GM18907 (cell line): ENCODE data around the gene PLCXD1.
A peak's percentile ranks its signal among the peaks of the same experiment; 100 is the strongest.
"Not testable (repeated sequence)": the region's sequence is repeated elsewhere in the genome, so short reads cannot be mapped to it uniquely, and the experiment has no call there.

Experiments used
- ATAC-seq: cut with Tn5 transposase; IDR thresholded peaks from one replicate; pipeline ENCODE4 v1.9.1; 2021; ENCODE audit warnings: mild to moderate bottlenecking, moderate library complexity; ENCODE audit not compliant: unreplicated experiment

The PLCXD1 gene

DNA sequence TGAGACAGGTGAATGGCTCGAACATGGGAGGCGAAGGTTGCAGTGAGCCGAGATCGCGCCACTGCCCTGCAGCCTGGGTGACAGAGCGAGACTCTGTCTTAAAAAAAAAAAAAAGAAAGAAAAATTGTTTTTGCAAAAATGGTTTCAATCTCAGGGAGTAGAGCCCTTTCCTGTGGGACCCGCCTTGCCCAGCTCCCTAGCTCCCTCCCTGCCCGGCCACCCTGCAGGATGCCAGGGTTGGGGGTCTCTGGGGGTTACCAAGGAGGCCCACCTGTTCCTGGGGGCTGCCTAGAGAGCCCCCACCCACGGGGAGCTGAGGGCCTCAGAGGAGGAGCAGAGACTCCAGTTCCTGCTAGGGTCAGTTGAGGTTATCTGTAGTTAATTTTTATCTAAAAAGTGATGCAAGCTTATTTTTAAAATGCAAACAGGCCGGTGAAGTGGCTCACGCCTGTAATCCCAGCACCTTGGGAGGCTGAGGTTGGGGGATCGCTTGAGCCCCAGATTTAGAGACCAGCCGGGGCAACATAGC lies 18.7 kb upstream of the PLCXD1 start:
- peak; percentile 90 for ATAC-seq

DNA sequence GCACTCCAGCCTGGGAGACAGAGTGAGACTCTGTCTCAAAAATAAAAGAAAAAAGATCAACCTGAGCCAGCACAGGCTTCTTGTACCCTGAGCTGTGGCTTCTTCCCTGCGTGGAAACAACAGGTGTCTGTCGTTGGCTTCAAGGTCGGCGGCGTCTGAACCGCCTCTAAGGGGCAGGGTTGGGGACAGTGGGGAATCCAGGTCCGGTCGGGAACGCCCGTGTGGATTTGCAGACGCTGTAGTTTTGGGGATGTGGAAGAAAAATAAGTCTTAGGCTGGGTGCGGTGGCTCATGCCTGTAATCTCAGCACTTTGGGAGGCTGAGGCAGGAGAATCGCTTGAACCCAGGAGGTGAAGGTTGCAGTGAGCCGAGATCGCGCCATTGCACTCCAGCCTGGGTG lies 17.2 kb upstream of the PLCXD1 start:
- not testable (repeated sequence) for ATAC-seq

DNA sequence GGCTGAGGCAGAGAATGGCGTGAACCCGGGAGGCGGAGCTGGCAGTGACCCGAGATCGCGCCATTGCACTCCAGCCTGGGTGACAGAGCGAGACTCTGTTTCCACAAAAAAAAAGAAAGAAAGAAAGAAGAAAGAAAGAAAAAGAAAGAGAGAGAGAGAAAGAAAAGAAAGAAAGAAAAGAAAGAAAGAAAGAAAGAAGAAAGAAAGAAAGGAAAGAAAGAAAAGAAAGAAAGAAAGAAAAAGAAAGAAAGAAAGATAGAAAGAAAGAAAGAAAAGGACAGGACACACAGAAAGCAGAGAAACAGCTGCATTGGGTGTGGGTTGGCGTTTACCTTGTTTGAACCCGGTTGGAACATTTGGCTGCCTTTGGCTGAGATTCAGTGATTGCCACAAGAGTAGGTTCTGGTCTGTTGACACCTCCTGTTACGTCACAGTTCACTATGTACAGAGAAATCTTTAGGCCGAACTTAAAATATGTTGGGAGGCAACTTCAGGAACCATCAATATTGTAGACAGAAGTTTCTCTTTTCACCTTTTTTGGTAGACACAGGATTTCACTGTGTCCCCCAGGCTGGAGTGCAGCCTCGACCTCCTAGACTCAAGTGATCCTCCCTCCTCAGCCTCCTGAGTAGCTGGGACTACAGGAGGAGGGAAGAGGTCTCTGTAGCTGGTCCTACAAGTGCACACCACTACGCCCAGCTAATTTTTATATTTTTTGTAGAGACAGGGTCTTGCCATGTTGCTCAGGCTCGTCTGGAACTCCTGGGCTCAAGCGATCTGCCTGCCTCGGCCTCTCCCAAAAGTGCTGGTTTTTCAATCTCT lies 16.3 kb upstream of the PLCXD1 start:
- no peak for ATAC-seq

DNA sequence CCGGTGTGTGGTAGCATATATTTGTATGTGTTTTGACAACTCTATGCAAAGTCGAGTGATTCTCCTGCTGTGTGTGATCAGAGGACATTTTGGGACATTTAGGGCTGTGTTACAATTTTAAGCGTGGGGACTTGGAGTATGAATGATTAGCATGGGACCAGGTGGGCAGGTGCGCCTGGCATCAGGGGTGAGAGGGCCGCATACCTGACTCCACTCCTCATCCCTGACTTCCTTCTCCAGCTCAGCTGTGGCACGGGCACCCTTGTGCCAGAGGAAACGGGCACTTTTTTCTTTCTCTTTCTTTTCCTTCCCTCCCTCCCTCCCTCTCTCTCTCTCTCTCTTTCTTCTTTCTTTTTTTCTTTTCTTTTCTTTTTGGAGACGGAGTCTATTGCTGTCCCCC lies 15.7 kb upstream of the PLCXD1 start:
- ATAC-seq, result no peak

DNA sequence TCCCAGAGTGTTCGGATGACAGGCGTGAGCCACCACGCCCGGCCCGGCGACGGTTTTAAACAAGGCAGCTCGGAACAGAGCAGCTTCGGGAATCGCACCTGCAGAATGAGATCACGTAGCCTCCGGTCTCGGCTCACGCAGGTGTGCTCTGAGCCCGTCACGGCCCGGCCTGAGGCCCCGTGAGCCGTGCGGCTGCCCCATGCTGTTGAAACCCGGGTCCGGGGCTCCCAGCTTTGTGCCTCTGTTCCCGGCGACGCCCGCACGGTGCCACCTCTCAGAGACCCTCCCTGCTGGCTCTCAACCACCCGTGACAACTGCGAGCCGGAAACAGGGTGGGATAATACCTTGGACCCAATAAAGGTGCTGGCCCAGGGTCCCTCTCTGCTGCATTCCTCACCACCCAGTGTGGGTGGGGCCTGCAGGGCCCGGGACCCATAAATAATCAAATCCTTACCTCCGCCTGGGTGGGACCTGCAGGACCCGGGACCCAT lies 13.4 kb upstream of the PLCXD1 start:
- no peak for ATAC-seq

DNA sequence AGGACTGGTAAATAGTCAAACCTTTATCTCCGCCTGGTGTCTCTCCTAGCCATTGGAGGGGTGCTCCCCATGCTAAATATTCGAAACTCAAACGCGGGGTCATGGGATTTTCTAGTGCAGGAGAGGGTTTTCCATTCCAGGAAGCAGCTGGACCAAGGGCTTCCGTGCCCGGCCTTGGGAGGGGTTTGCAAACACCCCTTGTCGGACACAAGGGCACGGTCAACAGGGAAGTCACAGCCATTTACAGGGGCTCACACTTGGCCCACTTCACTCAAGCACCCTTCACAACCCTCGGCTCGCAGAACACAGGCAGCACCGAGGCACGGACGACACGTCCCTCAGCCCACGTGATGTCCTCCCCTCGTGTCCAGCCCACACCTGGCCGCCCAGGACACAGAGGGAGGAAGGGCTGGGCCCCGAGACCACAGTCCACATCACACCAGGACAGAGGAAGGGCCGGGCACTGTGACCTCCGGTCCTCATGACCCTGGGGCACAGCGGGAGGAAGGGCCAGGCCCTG lies 10.3 kb upstream of the PLCXD1 start:
- ATAC-seq, result no peak

DNA sequence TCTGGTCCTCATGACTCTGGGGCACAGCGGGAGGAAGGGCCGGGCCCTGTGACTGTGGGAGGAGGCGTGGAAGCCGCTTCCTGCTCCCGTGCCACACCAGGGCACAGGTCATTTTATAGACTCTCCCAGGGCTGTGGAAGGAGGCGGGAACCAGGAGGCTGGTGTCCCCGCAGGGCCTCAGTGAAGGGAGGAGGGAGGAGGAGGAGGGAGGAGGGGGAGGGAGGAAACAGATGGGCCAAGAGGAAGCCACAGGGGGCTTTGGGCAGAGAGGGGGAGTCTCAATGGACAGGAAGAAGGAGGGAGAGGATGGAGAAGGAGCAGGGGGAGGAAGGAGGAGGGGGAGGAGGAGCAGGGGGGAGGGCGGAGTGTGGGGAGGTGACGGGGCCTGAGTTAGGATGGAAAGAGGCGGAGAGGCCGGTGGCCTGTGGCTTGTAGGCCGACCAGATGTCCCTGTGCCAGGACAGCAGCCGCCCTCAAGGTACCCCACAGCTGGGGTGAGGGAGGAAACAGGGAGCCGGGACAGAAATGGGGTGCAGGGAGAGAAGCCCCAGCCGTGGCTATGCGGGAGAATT lies 6.2 kb upstream of the PLCXD1 start:
- no peak for ATAC-seq

DNA sequence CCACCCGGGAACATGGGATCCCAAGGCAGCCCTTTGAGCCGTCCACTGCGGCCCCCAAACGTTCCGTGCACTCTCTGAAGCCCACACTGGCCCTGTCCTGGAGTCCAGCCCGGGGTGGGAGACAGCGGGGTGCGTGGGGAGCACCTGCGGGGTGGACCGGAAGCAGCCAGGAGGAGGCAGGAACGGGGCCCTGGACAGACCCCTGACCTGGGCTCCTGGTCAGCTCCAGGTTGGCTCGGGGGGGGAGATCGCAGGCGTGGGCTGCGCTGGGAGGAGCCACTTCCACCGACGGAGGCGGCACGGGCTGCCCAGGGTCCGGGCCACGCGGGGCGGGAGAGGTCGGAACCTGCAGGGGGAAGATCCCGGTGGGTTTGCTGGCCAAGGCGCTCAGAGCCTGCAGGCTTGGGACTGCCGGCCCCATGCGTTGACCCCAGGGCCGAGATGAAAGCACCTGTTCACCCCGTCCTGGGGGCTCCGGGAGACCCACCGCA lies 5.7 kb upstream of the PLCXD1 start:
- peak; percentile 36 for ATAC-seq

DNA sequence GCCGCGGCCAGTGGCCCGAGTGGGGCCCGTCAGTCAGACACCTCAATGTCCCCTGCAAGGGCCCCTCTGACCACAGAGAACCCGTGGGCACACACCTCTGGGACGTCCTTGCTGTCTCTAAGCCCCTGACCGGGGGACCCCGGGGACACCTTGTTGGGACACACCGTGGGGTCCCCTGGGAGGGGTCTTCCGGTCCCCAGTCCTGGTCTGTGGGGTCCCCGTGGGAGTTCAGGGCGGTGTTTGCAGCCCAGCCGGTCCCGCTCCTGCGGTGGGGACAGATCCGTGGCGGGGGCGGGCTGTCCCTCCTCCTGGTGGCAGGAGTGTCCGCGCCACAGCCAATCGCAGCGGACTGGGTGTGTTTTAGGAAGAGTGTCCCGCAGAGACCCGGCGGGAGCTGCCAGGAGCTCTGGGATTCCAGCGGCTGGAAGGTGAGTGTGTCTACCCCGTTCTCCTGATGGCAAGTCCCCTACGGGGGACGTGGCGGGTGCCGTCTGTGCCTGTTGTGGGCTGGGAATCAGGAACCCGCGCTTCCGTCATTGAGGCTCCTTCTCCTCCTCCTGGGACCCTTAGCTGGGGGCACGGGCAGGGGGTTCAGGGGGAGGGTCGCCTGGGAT lies 5.1 kb upstream of the PLCXD1 start:
- peak; percentile 84 for ATAC-seq

DNA sequence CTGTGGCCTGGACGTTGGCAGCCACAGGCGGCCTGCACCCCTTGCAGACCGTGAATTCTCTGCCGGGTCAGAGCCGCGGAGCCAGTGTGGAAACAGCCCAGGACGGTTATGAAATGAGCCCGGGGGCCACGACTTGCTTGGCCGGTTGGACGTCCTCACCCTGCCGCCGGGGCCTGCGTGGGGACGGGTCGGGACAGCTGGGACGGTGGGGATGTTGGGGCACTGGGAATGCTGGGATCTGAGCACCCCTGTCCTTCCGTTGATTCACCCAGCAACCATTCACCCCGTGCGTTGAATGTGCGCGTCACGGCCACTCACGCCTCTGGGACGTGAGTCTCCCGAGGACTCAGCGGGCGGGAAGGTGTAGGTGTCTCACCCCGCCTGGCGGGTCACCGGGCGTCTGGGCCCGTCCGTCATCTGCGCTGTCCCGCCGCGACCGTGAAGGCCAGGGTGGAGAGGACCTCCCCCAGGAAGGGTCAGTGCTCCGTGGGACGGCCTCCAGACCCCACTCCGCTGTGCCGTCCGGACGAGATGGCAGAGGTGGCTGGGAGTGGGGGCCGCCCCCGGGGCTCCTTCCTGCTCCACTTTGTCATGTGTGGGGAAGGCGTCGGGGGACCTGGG lies 4.5 kb upstream of the PLCXD1 start:
- peak; percentile 37 for ATAC-seq

DNA sequence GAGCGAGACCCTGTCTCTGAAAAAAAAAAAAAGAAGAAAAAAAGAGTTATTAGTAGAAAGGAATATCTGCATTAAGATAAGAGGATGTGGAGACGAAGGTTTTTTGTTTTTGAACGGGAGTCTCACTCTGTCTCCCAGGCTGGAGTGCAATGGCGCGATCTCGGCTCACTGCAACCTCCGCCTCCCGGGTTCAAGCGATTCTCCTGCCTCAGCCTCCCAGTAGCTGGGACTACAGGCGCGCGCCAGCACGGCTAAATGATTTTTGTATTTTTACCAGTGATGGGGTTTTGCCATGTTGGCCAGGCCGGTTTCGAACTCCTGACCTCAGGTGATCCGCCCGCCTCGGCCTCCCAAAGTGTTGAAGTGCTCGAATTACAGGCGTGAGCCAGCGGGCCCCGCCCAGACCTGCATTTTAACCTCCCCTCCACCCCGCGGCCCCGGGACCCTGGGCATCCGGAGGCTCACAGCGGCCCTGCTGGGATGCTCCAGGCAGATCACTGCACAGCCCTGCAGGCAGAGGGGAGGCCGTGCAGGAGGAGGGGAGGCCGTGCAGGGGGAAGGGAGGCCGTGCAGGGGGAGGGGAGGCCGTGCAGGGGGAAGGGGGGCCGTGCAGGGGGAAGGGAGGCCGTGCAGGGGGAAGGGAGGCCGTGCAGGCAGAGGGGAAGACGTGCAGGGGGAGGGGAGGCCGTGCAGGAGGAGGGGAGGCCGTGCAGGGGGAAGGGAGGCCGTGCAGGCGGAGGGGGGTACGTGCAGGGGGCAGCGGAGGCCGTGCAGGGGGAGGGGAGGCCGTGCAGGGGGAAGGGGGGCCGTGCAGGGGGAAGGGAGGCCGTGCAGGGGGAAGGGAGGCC lies 1.2 kb upstream of the PLCXD1 start:
- not testable (repeated sequence) for ATAC-seq

DNA sequence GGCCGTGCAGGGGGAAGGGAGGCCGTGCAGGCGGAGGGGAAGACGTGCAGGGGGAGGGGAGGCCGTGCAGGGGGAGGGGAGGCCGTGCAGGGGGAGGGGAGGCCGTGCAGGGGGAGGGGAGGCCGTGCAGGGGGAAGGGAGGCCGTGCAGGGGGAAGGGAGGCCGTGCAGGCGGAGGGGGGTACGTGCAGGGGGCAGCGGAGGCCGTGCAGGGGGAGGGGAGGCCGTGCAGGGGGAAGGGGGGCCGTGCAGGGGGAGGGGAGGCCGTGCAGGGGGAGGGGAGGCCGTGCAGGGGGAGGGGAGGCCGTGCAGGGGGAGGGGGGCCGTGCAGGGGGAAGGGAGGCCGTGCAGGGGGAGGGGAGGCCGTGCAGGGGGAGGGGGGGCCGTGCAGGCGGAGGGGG lies 459 bp upstream of the PLCXD1 start:
- not testable (repeated sequence) for ATAC-seq

DNA sequence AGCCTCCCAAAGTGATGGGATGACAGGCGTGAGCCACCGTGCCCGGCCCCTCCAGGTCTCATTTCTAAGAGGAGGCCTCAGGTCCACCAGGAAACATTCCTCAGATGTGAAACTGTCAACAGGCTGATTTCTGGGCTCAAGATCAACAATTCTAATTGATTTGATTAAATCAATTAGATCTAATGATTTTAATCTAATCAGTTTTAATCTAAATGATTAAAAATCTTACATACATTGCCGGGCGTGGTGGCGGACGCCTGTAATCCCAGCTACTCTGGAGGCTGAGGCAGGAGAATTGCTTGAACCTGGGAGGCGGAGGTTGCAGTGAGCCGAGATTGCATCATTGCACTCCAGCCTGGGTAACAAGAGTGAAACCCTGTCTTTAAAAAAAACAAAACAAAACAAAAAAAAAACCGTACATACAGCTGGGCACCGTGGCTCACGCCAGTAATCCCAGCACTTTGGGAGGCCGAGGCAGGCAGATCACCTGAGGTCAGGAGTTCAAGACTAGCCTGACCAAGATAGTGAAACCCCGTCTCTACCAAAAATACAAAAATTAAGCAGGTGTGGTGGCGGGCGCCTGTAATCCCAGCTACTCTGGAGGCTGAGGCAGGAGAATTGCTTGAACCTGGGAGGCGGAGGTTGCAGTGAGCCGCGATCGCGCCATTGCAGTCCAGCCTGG lies 960 bp downstream of the PLCXD1 start:
- not testable (repeated sequence) for ATAC-seq

DNA sequence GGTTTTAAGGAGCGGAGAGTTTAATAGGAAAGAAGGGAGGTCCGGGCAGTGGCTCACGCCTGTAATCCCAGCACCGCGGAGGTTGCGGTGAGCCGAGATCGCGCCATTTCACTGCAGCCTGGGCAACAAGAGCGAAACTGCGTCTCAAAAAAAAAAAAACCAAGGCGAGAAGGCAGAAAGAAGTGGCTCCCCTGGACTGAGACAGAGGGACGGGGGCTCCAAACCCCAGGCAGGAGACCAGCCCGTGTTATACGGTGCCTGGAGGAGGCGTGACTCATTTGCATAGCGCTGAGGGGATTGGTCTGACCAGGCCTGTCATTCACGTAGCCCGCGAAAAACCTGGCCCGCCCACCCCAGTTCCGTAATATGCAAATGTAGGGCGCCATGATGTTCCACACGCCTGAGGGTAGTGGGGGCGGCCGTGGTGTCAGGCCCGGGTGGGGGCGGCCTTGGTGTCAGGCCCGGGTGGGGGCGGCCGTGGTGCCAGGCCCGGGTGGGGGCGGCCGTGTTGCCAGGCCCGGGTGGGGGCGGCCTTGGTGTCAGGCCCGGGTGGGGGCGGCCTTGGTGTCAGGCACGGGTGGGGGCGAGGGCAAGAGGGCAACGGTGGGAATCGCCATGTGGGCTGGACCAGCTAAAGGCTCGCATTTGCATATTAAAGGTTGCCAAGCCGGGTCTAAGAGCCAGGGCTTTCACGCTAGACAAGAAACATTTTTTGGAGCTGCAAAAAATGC lies 2.1 kb downstream of the PLCXD1 start:
- peak; percentile 96 for ATAC-seq

DNA sequence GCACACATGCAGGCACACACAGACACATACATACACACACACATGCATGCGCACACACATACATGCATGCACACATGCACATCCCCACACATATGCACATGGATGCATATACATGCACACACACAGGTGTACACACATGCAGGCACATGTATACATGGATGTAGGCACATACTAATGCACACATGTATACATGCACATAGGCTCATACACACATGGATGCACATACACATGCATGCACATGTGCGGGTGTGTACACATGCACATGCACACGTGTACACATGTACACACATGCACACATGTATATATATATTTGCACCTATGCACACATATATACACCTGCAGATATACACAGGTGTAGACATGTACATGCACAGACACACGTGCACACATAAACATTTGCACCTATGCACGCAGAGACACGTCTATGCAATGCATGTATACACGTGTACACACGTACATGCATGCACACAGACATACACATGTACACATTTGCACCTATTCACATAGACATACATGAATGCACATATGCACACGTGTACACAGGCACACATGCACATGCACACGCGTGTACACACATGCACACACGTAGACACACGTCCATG lies 4.0 kb downstream of the PLCXD1 start:
- ATAC-seq, result no peak

DNA sequence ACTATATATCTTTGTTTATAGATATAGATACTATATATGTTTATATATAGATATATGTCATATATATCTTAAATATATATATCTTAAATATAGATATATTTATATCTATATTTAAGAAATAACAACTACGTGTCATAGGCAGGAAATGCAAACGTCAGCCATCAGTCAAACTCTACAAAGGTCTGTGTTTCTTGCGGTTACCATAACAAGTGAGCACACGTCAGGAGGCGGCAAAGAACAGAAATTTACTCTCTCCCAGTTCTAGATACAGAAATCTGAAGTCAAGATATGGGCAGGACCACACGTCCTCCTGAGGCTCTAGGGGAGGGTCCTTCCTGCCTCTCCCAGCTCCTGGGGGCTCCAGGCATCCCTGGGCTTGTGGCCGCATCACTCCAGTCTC lies 6.5 kb downstream of the PLCXD1 start:
- ATAC-seq, result no peak

DNA sequence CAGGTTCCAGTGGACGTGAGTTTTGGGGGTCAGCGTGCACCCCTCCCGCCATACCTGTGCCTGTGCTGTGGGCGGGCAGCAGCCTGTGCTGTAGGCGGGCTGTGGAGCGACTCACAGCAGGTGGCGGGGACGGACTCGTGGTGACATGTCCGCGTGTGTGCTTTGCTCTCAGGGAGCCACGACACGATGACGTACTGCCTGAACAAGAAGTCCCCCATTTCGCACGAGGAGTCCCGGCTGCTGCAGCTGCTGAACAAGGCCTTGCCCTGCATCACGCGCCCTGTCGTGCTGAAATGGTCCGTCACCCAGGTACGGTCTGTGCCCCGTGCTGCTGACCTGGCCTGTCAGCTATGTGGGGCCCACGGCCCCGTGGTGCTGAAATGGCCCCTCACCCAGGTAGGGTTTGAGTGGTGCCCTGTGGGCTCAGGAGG lies 7.4 kb downstream of the PLCXD1 start:
- no peak for ATAC-seq

DNA sequence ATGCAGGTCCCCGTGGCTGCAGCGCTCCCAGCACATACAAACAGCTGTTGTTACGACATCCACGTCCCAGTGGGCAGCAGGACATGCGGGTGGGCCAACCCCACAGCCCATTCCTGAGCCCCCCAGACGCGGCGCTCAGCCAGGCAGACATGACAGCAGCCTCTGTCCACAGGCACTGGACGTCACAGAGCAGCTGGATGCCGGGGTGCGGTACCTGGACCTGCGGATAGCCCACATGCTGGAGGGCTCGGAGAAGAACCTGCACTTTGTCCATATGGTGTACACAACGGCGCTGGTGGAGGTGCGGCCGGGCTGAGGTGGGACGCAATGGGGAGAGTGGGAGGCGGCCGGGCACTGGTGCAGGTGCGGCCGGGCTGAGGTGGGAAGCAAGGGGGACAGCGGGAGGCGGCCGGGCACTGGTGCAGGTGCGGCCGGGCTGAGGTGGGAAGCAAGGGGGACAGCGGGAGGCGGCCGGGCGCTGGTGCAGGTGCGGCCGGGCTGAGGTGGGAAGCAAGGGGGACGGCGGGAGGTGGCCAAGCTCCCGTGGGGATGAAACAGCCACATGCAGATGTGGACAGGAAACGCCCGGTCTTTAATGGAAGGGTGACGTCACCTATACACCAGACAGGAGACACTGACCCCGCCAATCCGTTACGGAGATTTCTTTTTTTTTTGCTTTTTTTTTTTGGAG lies 9.4 kb downstream of the PLCXD1 start:
- ATAC-seq, result no peak
